ENCODE results near the gene SCUBE1. TPM values are rescaled to one million over a fixed set of nuclear protein-coding genes. Genes with fewer than 3 reads are reported as not detected.

SCUBE1 gene
- total and polyA plus RNA-seq, 3 donors from 2014 or later, result 11.0 to 28.9 (median 23.5) TPM

- intact Hi-C loops (cut with DNase I; ENCODE audit: low total_unique reads), result no loop called here
- peaks cover 28% of the 10 kb centered on the region for H3K4me1 ChIP-seq
- TF ChIP-seq CTCF (IDR thresholded peaks at IDR 0.05) (no peak), POLR2A (IDR thresholded peaks at IDR 0.05) (no peak)
- no peaks in the 10 kb centered on the region for H3K9me3 ChIP-seq
- DNase-seq, result no peak
- H3K27ac ChIP-seq, result no peak overlapping the region
- no peak overlapping the region for H3K4me3 ChIP-seq
- WGBS, 2 donors, result 92% methylated on average over 7 to 13 of the region's 13 CpGs
- H3K27me3 ChIP-seq, result no peaks in the 10 kb centered on the region
- H3K36me3 ChIP-seq (ENCODE audit: low read depth, missing control alignments), result no peaks in the 10 kb centered on the region
Measured at GRCh38 chr22:43267981-43268660, 75.1 kb downstream of the SCUBE1 start.

GRCh38 chr22:43267332-43267980, 75.7 kb downstream of the SCUBE1 start:
- no peak overlapping the region for H3K4me3 ChIP-seq
- intact Hi-C loops (cut with DNase I; ENCODE audit: low total_unique reads), result no loop called here
- TF ChIP-seq POLR2A (IDR thresholded peaks at IDR 0.05) (no peak), CTCF (IDR thresholded peaks at IDR 0.05) (no peak)
- H3K27ac ChIP-seq, result no peak overlapping the region
- H3K4me1 ChIP-seq, result peaks cover 22% of the 10 kb centered on the region
- H3K27me3 ChIP-seq, result no peaks in the 10 kb centered on the region
- WGBS, 2 donors, result 89 to 94% methylated on average over 13 of the region's 13 CpGs
- DNase-seq, result no peak
- no peaks in the 10 kb centered on the region for H3K36me3 ChIP-seq (ENCODE audit: low read depth, missing control alignments)
- H3K9me3 ChIP-seq, result no peaks in the 10 kb centered on the region

GRCh38 chr22:43266076-43266475, 77.1 kb downstream of the SCUBE1 start:
- WGBS, 2 donors, result 92 to 95% methylated on average over 9 of the region's 9 CpGs
- no peaks in the 10 kb centered on the region for H3K36me3 ChIP-seq (ENCODE audit: low read depth, missing control alignments)
- DNase-seq, result no peak
- intact Hi-C loops (cut with DNase I; ENCODE audit: low total_unique reads), result no loop called here
- TF ChIP-seq CTCF (IDR thresholded peaks at IDR 0.05) (no peak), POLR2A (IDR thresholded peaks at IDR 0.05) (no peak)
- no peaks in the 10 kb centered on the region for H3K9me3 ChIP-seq
- H3K27ac ChIP-seq, result no peak overlapping the region
- no peaks in the 10 kb centered on the region for H3K27me3 ChIP-seq
- peaks cover 24% of the 10 kb centered on the region for H3K4me1 ChIP-seq
- H3K4me3 ChIP-seq, result no peak overlapping the region

GRCh38 chr22:43263645-43264514, 79.3 kb downstream of the SCUBE1 start:
- Histone ChIP-seq H3K27me3 (no peaks in the 10 kb centered on the region), H3K4me1 (peaks cover 39% of the 10 kb centered on the region), H3K4me3 (no peak overlapping the region), H3K9me3 (no peaks in the 10 kb centered on the region), H3K36me3 (ENCODE audit: low read depth, missing control alignments) (no peaks in the 10 kb centered on the region), H3K27ac (peak overlapping the region in 1 of 2 donors; percentile 5)
- intact Hi-C loops (cut with DNase I; ENCODE audit: low total_unique reads), result no loop called here
- WGBS, 2 donors, result 43 to 50% methylated on average over 23 to 27 of the region's 27 CpGs
- DNase-seq, result peak; percentile 50
- TF ChIP-seq POLR2A (IDR thresholded peaks at IDR 0.05) (no peak), CTCF (IDR thresholded peaks at IDR 0.05) (no peak)
